ENCODE data around the gene CHST8.

The CHST8 gene

DNA sequence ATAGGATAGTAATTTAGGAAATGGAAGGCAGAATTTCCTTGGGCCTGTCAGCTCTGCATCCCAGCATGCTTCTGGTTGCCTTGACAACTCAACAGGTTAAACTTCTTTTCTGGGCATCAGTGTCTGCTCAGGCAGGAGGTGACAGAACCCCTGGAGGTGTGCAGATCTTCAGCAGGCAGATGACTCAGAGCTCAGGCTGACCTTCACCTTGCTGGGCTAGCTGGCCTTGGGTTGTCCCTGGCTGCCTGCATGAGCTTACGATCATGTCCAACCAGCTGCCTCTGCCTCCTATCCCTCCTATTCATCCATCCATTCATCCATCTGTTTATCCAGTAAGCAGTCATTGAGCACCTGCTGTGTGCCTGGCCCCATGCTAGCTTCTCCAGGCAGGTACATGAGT is 93.7 kb downstream of the CHST8 start:
- no peak for DNase-seq (ENCODE audit: low read depth)
- no peak overlapping the region for H3K4me3 ChIP-seq (ENCODE audit: low read depth, low read length)
- TF ChIP-seq, protein P1, sequence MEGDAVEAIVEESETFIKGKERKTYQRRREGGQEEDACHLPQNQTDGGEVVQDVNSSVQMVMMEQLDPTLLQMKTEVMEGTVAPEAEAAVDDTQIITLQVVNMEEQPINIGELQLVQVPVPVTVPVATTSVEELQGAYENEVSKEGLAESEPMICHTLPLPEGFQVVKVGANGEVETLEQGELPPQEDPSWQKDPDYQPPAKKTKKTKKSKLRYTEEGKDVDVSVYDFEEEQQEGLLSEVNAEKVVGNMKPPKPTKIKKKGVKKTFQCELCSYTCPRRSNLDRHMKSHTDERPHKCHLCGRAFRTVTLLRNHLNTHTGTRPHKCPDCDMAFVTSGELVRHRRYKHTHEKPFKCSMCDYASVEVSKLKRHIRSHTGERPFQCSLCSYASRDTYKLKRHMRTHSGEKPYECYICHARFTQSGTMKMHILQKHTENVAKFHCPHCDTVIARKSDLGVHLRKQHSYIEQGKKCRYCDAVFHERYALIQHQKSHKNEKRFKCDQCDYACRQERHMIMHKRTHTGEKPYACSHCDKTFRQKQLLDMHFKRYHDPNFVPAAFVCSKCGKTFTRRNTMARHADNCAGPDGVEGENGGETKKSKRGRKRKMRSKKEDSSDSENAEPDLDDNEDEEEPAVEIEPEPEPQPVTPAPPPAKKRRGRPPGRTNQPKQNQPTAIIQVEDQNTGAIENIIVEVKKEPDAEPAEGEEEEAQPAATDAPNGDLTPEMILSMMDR (IDR thresholded peaks at IDR 0.05; ENCODE audit: low read depth, low read length, missing control alignments), result no peak

DNA sequence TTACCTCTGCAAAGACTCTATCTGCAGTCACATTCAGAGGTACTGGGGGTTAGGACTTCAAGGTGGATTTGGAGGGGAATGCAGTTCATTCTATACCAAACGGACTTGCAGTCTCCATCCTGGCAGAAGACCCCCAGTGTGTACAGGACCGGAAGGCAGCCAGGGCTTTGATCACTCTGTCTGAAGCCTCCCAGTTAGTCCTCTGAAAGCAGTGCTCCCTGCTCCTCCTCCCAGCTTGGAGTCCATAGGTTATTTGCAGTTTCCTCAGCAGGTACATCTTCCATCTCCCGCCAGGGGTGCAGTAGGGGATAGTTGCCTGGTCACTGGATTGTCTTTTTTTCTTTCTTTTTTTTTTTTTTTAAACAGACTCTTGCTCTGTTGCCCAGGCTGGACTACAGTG is 96.1 kb downstream of the CHST8 start:
- no peak overlapping the region for H3K4me3 ChIP-seq (ENCODE audit: low read depth, low read length)
- DNase-seq (ENCODE audit: low read depth), result no peak
- TF ChIP-seq, protein P1 (IDR thresholded peaks at IDR 0.05; ENCODE audit: low read depth, low read length, missing control alignments), result no peak

DNA sequence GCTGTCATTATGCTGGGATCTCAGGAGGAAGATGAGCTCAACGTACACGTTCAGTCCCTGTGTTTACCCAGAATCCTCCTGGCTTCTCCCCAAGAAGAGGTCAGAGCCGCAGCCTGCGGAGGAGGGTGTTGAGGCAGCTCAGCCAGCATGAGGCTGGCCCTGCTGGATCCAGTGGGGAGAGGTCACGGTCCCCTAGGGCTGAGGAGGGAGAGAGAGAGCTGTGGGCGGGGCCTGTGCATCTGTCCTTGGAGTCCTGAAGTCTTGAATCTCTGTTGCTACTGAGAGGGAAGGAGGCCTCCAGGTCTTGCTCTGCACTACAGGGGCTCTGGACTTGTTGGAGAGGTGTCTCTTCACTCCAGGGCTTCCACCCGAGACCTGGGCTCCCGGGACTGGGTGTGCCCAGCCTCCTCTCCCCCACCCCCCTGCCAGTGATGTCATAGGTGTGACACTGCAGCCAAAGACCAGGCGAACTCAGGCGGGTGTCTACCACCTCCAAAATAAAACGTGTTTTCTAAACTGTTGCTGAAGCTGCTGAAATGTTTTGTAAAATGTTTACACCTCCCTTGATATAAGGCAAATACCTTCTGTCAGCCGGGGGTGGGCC is 97.0 kb downstream of the CHST8 start:
- DNase-seq (ENCODE audit: low read depth), result no peak
- TF ChIP-seq, protein P1 (IDR thresholded peaks at IDR 0.05; ENCODE audit: low read depth, low read length, missing control alignments), result no peak
- no peak overlapping the region for H3K4me3 ChIP-seq (ENCODE audit: low read depth, low read length)

DNA sequence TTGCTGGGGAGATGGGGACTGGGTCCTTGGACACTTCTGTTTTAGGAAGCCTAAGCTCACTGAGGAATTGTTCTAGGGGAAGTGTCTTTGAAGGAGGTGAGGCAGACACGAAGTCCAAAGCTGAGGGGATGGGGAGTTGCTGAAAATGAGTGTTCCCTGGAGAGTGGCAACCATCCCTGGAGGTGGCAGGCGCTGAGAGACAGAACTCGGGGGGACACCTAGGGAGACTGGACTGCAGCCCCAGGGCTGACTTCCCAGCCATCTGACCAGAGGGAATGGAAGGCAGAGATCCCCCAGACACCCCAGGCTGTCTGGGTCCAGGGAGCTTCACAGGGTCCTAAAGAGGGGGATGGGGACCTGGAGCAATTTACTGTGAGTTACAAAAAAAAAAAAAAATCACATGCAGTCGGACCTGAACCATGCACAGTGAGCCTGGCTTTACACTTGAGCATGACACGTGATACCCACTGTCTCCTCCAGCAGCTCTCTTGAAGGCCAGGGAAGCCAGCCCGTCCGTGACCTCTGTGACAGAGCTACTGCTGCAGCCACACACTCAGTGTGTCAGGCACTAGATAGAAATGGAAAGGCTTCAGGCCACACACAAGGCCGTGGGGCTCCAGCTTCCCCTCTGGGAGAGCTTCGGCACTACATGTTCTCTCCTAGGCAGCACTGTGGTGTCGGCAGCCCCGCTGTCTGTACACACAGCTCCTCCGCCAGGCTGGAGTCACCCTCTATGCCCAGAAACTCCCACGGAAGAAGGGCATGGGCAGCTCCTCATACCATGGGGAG is 97.8 kb downstream of the CHST8 start:
- TF ChIP-seq, protein P1 (IDR thresholded peaks at IDR 0.05; ENCODE audit: low read depth, low read length, missing control alignments), result no peak
- no peak overlapping the region for H3K4me3 ChIP-seq (ENCODE audit: low read depth, low read length)
- DNase-seq (ENCODE audit: low read depth), result no peak

DNA sequence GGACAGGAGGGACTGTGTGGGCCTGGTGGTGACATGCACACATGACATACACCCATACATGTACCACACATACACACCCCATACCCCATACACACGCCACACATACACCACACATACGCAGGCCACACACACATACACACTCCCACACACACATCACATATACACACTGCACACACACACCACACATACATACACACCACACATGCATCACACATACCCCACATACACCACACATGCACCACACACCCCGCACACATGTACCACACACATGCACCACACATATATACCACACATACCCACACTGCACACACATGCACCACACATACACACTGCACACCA is 98.4 kb downstream of the CHST8 start:
- H3K4me3 ChIP-seq (ENCODE audit: low read depth, low read length), result no peak overlapping the region
- TF ChIP-seq, protein P1 (IDR thresholded peaks at IDR 0.05; ENCODE audit: low read depth, low read length, missing control alignments), result no peak
- DNase-seq (ENCODE audit: low read depth), result no peak

DNA sequence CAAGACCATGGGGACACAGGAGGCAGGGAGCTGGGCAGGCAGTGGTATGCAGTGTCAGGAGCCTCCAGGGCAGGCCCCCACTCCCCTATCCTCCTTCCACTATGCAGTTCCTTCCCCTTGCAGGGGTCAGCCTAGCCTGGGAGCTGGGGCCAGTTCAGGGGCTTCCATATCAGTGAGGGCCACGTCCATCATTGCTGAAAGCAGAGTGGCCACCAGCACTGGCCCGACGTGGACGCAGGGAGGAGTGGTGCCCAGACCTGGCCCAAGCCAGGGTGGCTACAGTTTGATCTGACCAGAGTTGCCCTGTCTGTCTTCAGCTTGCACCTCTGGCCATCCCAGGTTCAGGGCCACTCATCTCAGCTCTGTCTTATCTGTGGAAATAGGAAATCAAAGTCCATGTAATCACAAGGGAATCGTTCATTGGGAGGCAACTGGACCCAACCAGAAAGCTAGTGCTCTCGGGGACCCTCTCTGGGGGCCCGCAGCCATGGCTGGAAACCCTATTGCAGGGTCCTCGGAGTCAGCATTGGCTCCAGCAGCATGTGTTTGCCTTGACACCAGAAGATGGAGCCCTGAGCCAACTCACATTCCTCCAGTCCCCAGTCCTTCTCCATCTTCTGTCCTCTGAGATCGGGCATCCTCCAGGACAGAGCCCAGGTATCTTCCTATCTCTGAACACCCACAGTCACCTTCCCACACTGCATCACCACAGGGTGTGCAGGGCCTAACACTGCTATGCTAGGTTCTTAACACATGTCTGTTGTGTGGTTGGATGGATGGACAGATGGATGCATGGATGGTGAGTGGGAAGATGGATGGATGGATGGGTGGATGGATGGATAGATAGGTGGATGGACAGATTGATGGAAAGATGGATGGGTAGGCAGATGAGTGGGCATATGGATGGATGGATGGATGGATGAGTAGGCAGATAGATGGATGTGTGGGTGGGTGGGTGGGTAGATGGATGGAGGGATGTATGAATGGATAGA is 99.2 kb downstream of the CHST8 start:
- H3K4me3 ChIP-seq (ENCODE audit: low read depth, low read length), result no peak overlapping the region
- no peak for DNase-seq (ENCODE audit: low read depth)
- TF ChIP-seq, protein P1 (IDR thresholded peaks at IDR 0.05; ENCODE audit: low read depth, low read length, missing control alignments), result no peak
